Endodermal cell (in vitro differentiated cells): ENCODE measurements around the gene SELENOO. TPM values are rescaled to one million over a fixed set of nuclear protein-coding genes. Genes with fewer than 3 reads are reported as not detected.

Experiments
- DNase-seq: peaks from one replicate; pipeline ENCODE4 v3.0.0-alpha.2; 2017
- H3K27ac ChIP-seq: 2 replicates; pipeline ENCODE4 v1.5.1; 2013; ENCODE audit warnings: mild to moderate bottlenecking, low read depth, low read length, moderate library complexity
- H3K27me3 ChIP-seq: 2 replicates; pipeline ENCODE4 v1.6.1; 2013; ENCODE audit warnings: mild to moderate bottlenecking, low read length, moderate library complexity; ENCODE audit not compliant: insufficient read depth, control insufficient read depth, poor library complexity, severe bottlenecking
- H3K36me3 ChIP-seq: 2 replicates; pipeline ENCODE4 v1.7.0; 2013; ENCODE audit warnings: mild to moderate bottlenecking, low read length, moderate library complexity; ENCODE audit not compliant: control insufficient read depth, insufficient read depth
- H3K4me1 ChIP-seq: one replicate; pipeline ENCODE4 v1.7.0; 2013; ENCODE audit warnings: low read length; ENCODE audit not compliant: control insufficient read depth, insufficient read depth
- H3K4me3 ChIP-seq: 2 replicates; pipeline ENCODE4 v1.5.1; 2013; ENCODE audit warnings: mild to moderate bottlenecking, low read length, moderate library complexity
- H3K9ac ChIP-seq: 2 replicates; pipeline ENCODE4 v1.6.1; 2013; ENCODE audit warnings: mild to moderate bottlenecking, low read length, moderate library complexity; ENCODE audit not compliant: poor library complexity, severe bottlenecking; ENCODE audit errors: extremely low read depth
- H3K9me3 ChIP-seq: 2 replicates; pipeline ENCODE4 v1.6.1; 2013; ENCODE audit warnings: mild to moderate bottlenecking, low read length, moderate library complexity; ENCODE audit not compliant: control insufficient read depth
- H3K27ac Mint-ChIP-seq: 2 replicates; pipeline ENCODE4 v1.8.0; 2020; ENCODE audit warnings: mixed read lengths
- H3K27me3 Mint-ChIP-seq: 2 replicates; pipeline ENCODE4 v1.8.0; 2021; ENCODE audit warnings: mild to moderate bottlenecking, mixed read lengths; ENCODE audit not compliant: insufficient read depth
- H3K36me3 Mint-ChIP-seq: 2 replicates; pipeline ENCODE4 v1.8.0; 2020; ENCODE audit warnings: low read depth, mixed read lengths
- H3K4me1 Mint-ChIP-seq: 2 replicates; pipeline ENCODE4 v1.8.0; 2020; ENCODE audit warnings: mixed read lengths
- H3K4me3 Mint-ChIP-seq: 2 replicates; pipeline ENCODE4 v1.8.0; 2020; ENCODE audit warnings: mild to moderate bottlenecking, moderate library complexity, mixed read lengths
- H3K9me3 Mint-ChIP-seq: 2 replicates; pipeline ENCODE4 v1.8.0; 2020; ENCODE audit warnings: mild to moderate bottlenecking, mixed read lengths
- CTCF ChIP-seq: fragments of 200-600 bp; sonication (generic); conservative IDR thresholded peaks from 2 replicates; pipeline ENCODE4 v1.5.0; 2021; ENCODE audit warnings: antibody characterized with exemption, mild to moderate bottlenecking
- WGBS, 2 experiments: methylation state at CpG; one replicate each; pipeline versions ENCODE4 v1.1.5 to v1.1.7; 2013; ENCODE audit warnings: missing lambda C conversion rate in 2 of 2, mixed read lengths in 1 of 2; ENCODE audit not compliant: insufficient coverage in 1 of 2, insufficient read length in 1 of 2; 5-methylcytosine and 5-hydroxymethylcytosine counted together
- total RNA-seq, 2 donors: library from RNA; stranded (reverse); fragmentation: NEBNext Ultra II Directional in 1 of 2; extraction: Animal tissue kit (Norgen Biotek cat#: 25700) in 1 of 2; gene quantifications; 2 replicates in 1 of 2; 3 replicates in 1 of 2; pipeline ENCODE4 v1.2.1, GENCODE V29; 2021

The SELENOO gene
- total RNA-seq, 2 donors from 2014 or later, result 22.2 to 22.9 TPM

GRCh38 chr22:50225200-50225969 lies 24.6 kb downstream of the SELENOO start:
- Mint-ChIP-seq H3K27me3 (no peaks in the 10 kb centered on the region), H3K36me3 (peaks cover 49% of the 10 kb centered on the region), H3K27ac (no peak overlapping the region), H3K9me3 (no peaks in the 10 kb centered on the region), H3K4me3 (no peak overlapping the region), H3K4me1 (no peaks in the 10 kb centered on the region)
- H3K27me3 ChIP-seq, result no peaks in the 10 kb centered on the region
- WGBS, 2 experiments, result 91 to 98% methylated on average over 13 to 24 of the region's 24 CpGs
- H3K4me1 ChIP-seq, result no peaks in the 10 kb centered on the region
- DNase-seq, result no peak
- H3K36me3 ChIP-seq, result peaks cover 16% of the 10 kb centered on the region
- no peaks in the 10 kb centered on the region for H3K9me3 ChIP-seq
- no peak overlapping the region for H3K27ac ChIP-seq
- H3K4me3 ChIP-seq, result no peak overlapping the region
- no peak overlapping the region for H3K9ac ChIP-seq
- TF ChIP-seq CTCF, result no peak

- 94 to 98% methylated on average over 19 to 29 of the region's 31 CpGs for WGBS, 2 experiments
- Mint-ChIP-seq H3K27ac (no peak overlapping the region), H3K9me3 (no peaks in the 10 kb centered on the region), H3K36me3 (peaks cover 42% of the 10 kb centered on the region), H3K4me3 (no peak overlapping the region), H3K27me3 (no peaks in the 10 kb centered on the region), H3K4me1 (no peaks in the 10 kb centered on the region)
- no peaks in the 10 kb centered on the region for H3K27me3 ChIP-seq
- no peak overlapping the region for H3K4me3 ChIP-seq
- no peak for TF ChIP-seq CTCF
- H3K9ac ChIP-seq, result no peak overlapping the region
- H3K27ac ChIP-seq, result no peak overlapping the region
- no peaks in the 10 kb centered on the region for H3K9me3 ChIP-seq
- peaks cover 7% of the 10 kb centered on the region for H3K36me3 ChIP-seq
- DNase-seq, result no peak
- H3K4me1 ChIP-seq, result no peaks in the 10 kb centered on the region
Measured at GRCh38 chr22:50226063-50226874, 25.5 kb downstream of the SELENOO start.

- H3K36me3 Mint-ChIP-seq, result peaks cover 42% of the 10 kb centered on the region
- H3K9me3 ChIP-seq, result no peaks in the 10 kb centered on the region
- H3K4me1 ChIP-seq, result no peaks in the 10 kb centered on the region
- no peaks in the 10 kb centered on the region for H3K27me3 ChIP-seq
- no peak overlapping the region for H3K27ac ChIP-seq
- H3K27ac Mint-ChIP-seq, result no peak overlapping the region
- no peak overlapping the region for H3K9ac ChIP-seq
- no peak overlapping the region for H3K4me3 ChIP-seq
- no peak for TF ChIP-seq CTCF
- no peak overlapping the region for H3K4me3 Mint-ChIP-seq
- no peaks in the 10 kb centered on the region for H3K9me3 Mint-ChIP-seq
- WGBS, 2 experiments, result 93 to 98% methylated on average over 6 to 18 of the region's 18 CpGs
- no peaks in the 10 kb centered on the region for H3K4me1 Mint-ChIP-seq
- H3K36me3 ChIP-seq, result peaks cover 6% of the 10 kb centered on the region
- DNase-seq, result no peak
- H3K27me3 Mint-ChIP-seq, result no peaks in the 10 kb centered on the region
Measured at GRCh38 chr22:50226875-50227165, 26.0 kb downstream of the SELENOO start.
